Lower leg skin (tissue), 4 donors: ENCODE measurements around the gene CARF. TPM values are rescaled to one million over a fixed set of nuclear protein-coding genes. Genes with fewer than 3 reads are reported as not detected.

ENCODE experiments used
- DNase-seq, 2 donors: peaks; one replicate each; pipeline ENCODE4 v3.0.0-alpha.2; 2019; ENCODE audit warnings: low spot score in 2 of 2
- H3K4me3 ChIP-seq: fragments of 200-600 bp; sonication (generic); 2 replicates; pipeline ENCODE4 v1.5.1; 2017; ENCODE audit warnings: mild to moderate bottlenecking, low read depth; ENCODE audit not compliant: poor library complexity, severe bottlenecking
- CTCF ChIP-seq, 3 donors: fragments of 450-650 bp; IDR thresholded peaks; one replicate each; pipeline ENCODE4 v1.5.1; 2016; ENCODE audit warnings: antibody characterized with exemption in 3 of 3, mild to moderate bottlenecking in 3 of 3, moderate library complexity in 2 of 3
- POLR2A ChIP-seq, 2 donors: fragments of 450-650 bp; IDR thresholded peaks; one replicate each; pipeline ENCODE4 v1.6.1; 2016 to 2017; ENCODE audit warnings: antibody characterized with exemption in 2 of 2, mild to moderate bottlenecking in 1 of 2, moderate library complexity in 1 of 2
- WGBS, 2 donors: methylation state at CpG; one replicate each; pipeline ENCODE4 v1.1.5; 2018; 5-methylcytosine and 5-hydroxymethylcytosine counted together
- intact Hi-C: fragments of 100-400 bp; cut with DNase I; formaldehyde crosslinking; loops from one replicate; pipeline ENCODE4 v1.15.0; 2023; ENCODE audit warnings: low total_unique reads
- total RNA-seq, 4 donors: library from RNA; depleted of rRNA; stranded (reverse); fragments of >200 nt; gene quantifications; one replicate each; pipeline ENCODE4 v1.1.0, GENCODE V29; 2016

CARF gene
- total RNA-seq, 4 donors from 2014 or later: 9.1 to 12.1 (median 10.2) TPM

DNA sequence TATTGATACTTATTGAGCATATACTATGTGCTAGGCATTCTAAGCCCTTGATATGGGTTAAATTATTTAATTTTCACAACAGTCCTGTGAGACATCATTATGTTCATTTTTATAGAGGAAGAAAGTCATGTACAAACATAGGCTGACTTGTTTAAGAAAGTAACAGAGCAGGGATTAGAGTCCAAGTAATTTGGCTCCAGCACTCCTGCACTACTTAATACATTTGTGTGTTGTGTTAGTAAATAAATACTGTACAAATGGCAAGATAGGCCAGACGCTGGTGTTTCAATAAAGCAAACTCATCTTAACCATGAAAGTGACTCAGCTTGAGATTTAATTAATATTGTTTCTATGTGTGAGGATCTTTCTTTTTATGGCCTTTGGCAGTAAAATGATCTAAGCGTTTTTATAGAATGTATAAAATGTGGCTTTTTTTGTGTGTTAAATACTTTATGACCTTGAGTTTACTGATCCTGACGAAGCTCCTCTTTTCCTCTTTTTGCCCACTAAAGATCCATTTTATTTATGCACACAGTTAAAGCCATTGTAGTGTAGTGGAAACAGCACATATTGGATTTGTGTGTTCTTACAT lies 123.9 kb downstream of the CARF start:
- no peak for DNase-seq
- WGBS, 2 donors: 40 to 41% methylated on average over 3 of the region's 3 CpGs
- no peak for TF ChIP-seq POLR2A (IDR thresholded peaks at IDR 0.05)
- TF ChIP-seq CTCF (IDR thresholded peaks at IDR 0.05): no peak

More for the DNA sequence above, 123.9 kb downstream of the CARF start:
- no peak overlapping the region for H3K4me3 ChIP-seq
- intact Hi-C loops: no loop called here

Other genes starting within 250 kb of the CARF start
- gene ICA1L, start 40.5 kb upstream of the CARF start, total RNA-seq: 1 to 10 TPM in 2 of 4 donors, under 1 TPM in 2; 0.72 to 3.0 (median 1.4) TPM
- gene WDR12, start 602 bp upstream of the CARF start, total RNA-seq: 10 to 100 TPM in 1 of 4 donors, 1 to 10 TPM in 3; 6.2 to 18.7 (median 7.6) TPM
- gene NBEAL1, start 102.6 kb downstream of the CARF start, total RNA-seq: 10 to 100 TPM; 17.2 to 26.5 (median 21.6) TPM